ENCODE data around the gene TAC4.

GRCh38 chr17:49891271-49891670 lies 43.4 kb upstream of the TAC4 start:
- TF ChIP-seq CTCF (IDR thresholded peaks at IDR 0.05) (no peak), ZFX (IDR thresholded peaks at IDR 0.05; ENCODE audit: borderline replicate concordance) (no peak)
